CD4-positive, alpha-beta memory T cell (primary cell): Measurements from ENCODE around the gene ZDHHC19. TPM values are rescaled to one million over a fixed set of nuclear protein-coding genes. Genes with fewer than 3 reads are reported as not detected.

Experiments
- CTCF ChIA-PET: fragments of 350-600 bp; sonication (Branson Sonifier 250); formaldehyde crosslinking; loops from one replicate; lab custom pipeline; 2021; ENCODE audit warnings: inconsistent platforms; ENCODE audit not compliant: partially characterized antibody; lab: Charles Lee
- POLR2A ChIA-PET: fragments of 350-600 bp; sonication (Branson Sonifier 250); formaldehyde crosslinking; loops from one replicate; lab custom pipeline; 2021; ENCODE audit not compliant: partially characterized antibody; lab: Charles Lee
- DNase-seq, 5 donors: peaks; one replicate each; pipeline versions ENCODE4 v3.0.0 to v3.0.0-alpha.2; 2020 to 2022; ENCODE audit warnings: mixed read lengths in 1 of 5
- H3K27ac ChIP-seq: one replicate; pipeline ENCODE4 v1.7.0; 2013; ENCODE audit warnings: low read depth, low read length
- H3K27me3 ChIP-seq: 2 replicates; pipeline ENCODE4 v1.7.0; 2013; ENCODE audit warnings: mild to moderate bottlenecking, low read length, moderate library complexity; ENCODE audit not compliant: insufficient read depth
- H3K36me3 ChIP-seq: 2 replicates; pipeline ENCODE4 v1.7.0; 2013; ENCODE audit warnings: mild to moderate bottlenecking, low read length, moderate library complexity; ENCODE audit not compliant: insufficient read depth
- H3K4me1 ChIP-seq: 2 replicates; pipeline ENCODE4 v1.7.0; 2013; ENCODE audit warnings: mild to moderate bottlenecking, low read length, moderate library complexity; ENCODE audit not compliant: insufficient read depth
- H3K4me3 ChIP-seq, 2 donors: one replicate each; pipeline ENCODE4 v1.7.0; 2013; ENCODE audit warnings: low read length in 2 of 2, mild to moderate bottlenecking in 1 of 2
- H3K9me3 ChIP-seq, 2 donors: one replicate each; pipeline ENCODE4 v1.7.0; 2013; ENCODE audit warnings: low read length in 2 of 2, control low read depth in 1 of 2; ENCODE audit not compliant: control insufficient read depth in 1 of 2
- H3K27ac Mint-ChIP-seq, 7 donors: one replicate each; pipeline ENCODE4 v1.8.0; 2020 to 2021; ENCODE audit warnings: mixed read lengths in 7 of 7, mild to moderate bottlenecking in 6 of 7, inconsistent platforms in 3 of 7, moderate library complexity in 3 of 7
- H3K27me3 Mint-ChIP-seq, 2 donors: one replicate each; pipeline ENCODE4 v1.8.0; 2020 to 2021; ENCODE audit warnings: mixed read lengths in 2 of 2
- H3K36me3 Mint-ChIP-seq, 2 donors: one replicate each; pipeline ENCODE4 v1.8.0; 2020 to 2021; ENCODE audit warnings: mixed read lengths in 2 of 2, inconsistent platforms in 1 of 2, mild to moderate bottlenecking in 1 of 2
- H3K4me1 Mint-ChIP-seq, 4 donors: one replicate each; pipeline ENCODE4 v1.8.0; 2020 to 2021; ENCODE audit warnings: mixed read lengths in 4 of 4, mild to moderate bottlenecking in 1 of 4
- H3K4me3 Mint-ChIP-seq, 8 donors: one replicate each; pipeline ENCODE4 v1.8.0; 2020 to 2021; ENCODE audit warnings: mixed read lengths in 8 of 8, mild to moderate bottlenecking in 7 of 8, moderate library complexity in 6 of 8, inconsistent platforms in 3 of 8
- H3K9me3 Mint-ChIP-seq, 8 donors: one replicate each; pipeline ENCODE4 v1.8.0; 2020 to 2021; ENCODE audit warnings: mixed read lengths in 8 of 8, mild to moderate bottlenecking in 5 of 8, inconsistent platforms in 3 of 8, moderate library complexity in 1 of 8
- intact Hi-C: fragments of 100-400 bp; cut with micrococcal nuclease; formaldehyde crosslinking; loops from one replicate; pipeline ENCODE4 v1.15.1; 2023
- polyA plus RNA-seq, 2 donors: library from polyadenylated mRNA; unstranded; fragments of 300-500 nt; fragmentation: Illumina TruSeq; gene quantifications; one replicate each; pipeline ENCODE4 v1.2.3, GENCODE V29; 2021
- total RNA-seq, 2 experiments: library from RNA; stranded (reverse); gene quantifications; one replicate each; pipeline ENCODE4 v1.2.3, GENCODE V29; 2021

ZDHHC19 gene
- total RNA-seq (not detected), polyA plus RNA-seq (not detected)

- Mint-ChIP-seq H3K4me1 (peaks cover 6 to 14% (median 9%) of the 10 kb centered on the region in 4 donors), H3K4me3 (no peak within 1 kb of the TSS), H3K27ac (peak within 1 kb of the TSS in 2 of 7 donors; percentile 48 to 70), H3K27me3 (no peaks in the 10 kb centered on the region), H3K36me3 (peaks cover 0 to 2% of the 10 kb centered on the region in 2 donors), H3K9me3 (no peaks in the 10 kb centered on the region)
- H3K4me3 ChIP-seq: no peak within 1 kb of the TSS
- intact Hi-C loops: no loop called here
- no peaks in the 10 kb centered on the region for H3K36me3 ChIP-seq
- peaks cover 11% of the 10 kb centered on the region for H3K4me1 ChIP-seq
- no peaks in the 10 kb centered on the region for H3K9me3 ChIP-seq
- H3K27me3 ChIP-seq: no peaks in the 10 kb centered on the region
- H3K27ac ChIP-seq: no peak within 1 kb of the TSS
- ChIA-PET POLR2A (no interaction called here), CTCF (no interaction called here)
- DNase-seq: no peak
Observed at GRCh38 chr3:196210673-196211556, at the start of gene ZDHHC19. TSS of gene ZDHHC19 (minus strand) at chr3:196211400. CDS start at chr3:196211315, 85 bp downstream.

- Histone ChIP-seq H3K36me3 (peaks cover 26% of the 10 kb centered on the region), H3K27me3 (no peaks in the 10 kb centered on the region), H3K4me3 (no peak overlapping the region), H3K9me3 (no peaks in the 10 kb centered on the region), H3K27ac (no peak overlapping the region), H3K4me1 (no peaks in the 10 kb centered on the region)
- H3K27me3 Mint-ChIP-seq: no peaks in the 10 kb centered on the region
- POLR2A ChIA-PET: no interaction called here
- H3K4me1 Mint-ChIP-seq: peaks cover 5 to 13% (median 10%) of the 10 kb centered on the region in 4 donors
- CTCF ChIA-PET: interaction anchor here (9.8 kb wide), 1 partner anchor 260 kb away, joined by 113 read pairs; no protein-coding TSS in a partner anchor
- DNase-seq: no peak
- no peak overlapping the region for H3K4me3 Mint-ChIP-seq
- H3K27ac Mint-ChIP-seq: peak overlapping the region in 2 of 7 donors; percentile 8 to 38
- H3K36me3 Mint-ChIP-seq: peaks cover 28 to 54% of the 10 kb centered on the region in 2 donors
- intact Hi-C loops: no loop called here
- H3K9me3 Mint-ChIP-seq: no peaks in the 10 kb centered on the region
Observed at GRCh38 chr3:196260784-196261183, 49.6 kb upstream of the ZDHHC19 start.

- peaks cover 13 to 44% of the 10 kb centered on the region in 2 donors for H3K36me3 Mint-ChIP-seq
- H3K27ac Mint-ChIP-seq: peak overlapping the region in 4 of 7 donors; percentile 23 to 72 (median 69)
Observed at GRCh38 chr3:196255776-196256175, 44.6 kb upstream of the ZDHHC19 start.

GRCh38 chr3:196254376-196255283 is 43.4 kb upstream of the ZDHHC19 start:
- Histone ChIP-seq H3K27ac (no peak overlapping the region), H3K9me3 (no peaks in the 10 kb centered on the region), H3K27me3 (no peaks in the 10 kb centered on the region), H3K36me3 (peaks cover 31% of the 10 kb centered on the region), H3K4me3 (no peak overlapping the region), H3K4me1 (no peaks in the 10 kb centered on the region)
- H3K27me3 Mint-ChIP-seq: no peaks in the 10 kb centered on the region
- no peak overlapping the region for H3K4me3 Mint-ChIP-seq
- intact Hi-C loops: loop anchor here (5.0 kb wide), 1 partner anchor 113 kb away; no protein-coding TSS in a partner anchor
- POLR2A ChIA-PET: interaction anchor here (1.6 kb wide), 1 partner anchor 27 kb away, joined by 5 read pairs; no protein-coding TSS in a partner anchor
- no peak for DNase-seq
- CTCF ChIA-PET: interaction anchor here (0.6 to 9.8 kb wide), 12 partner anchors 8 to 283 kb away, joined by 3 to 113 read pairs (median 4); no protein-coding TSS in a partner anchor
- H3K4me1 Mint-ChIP-seq: peaks cover 7 to 19% (median 13%) of the 10 kb centered on the region in 4 donors
- H3K27ac Mint-ChIP-seq: peak overlapping the region in 5 of 7 donors; percentile 2 to 44 (median 8)
- H3K9me3 Mint-ChIP-seq: no peaks in the 10 kb centered on the region
- peaks cover 11 to 39% of the 10 kb centered on the region in 2 donors for H3K36me3 Mint-ChIP-seq

More at GRCh38 chr3:196255776-196256175, 44.6 kb upstream of the ZDHHC19 start:
- no peak overlapping the region for H3K27ac ChIP-seq
- CTCF ChIA-PET: interaction anchor here (0.7 to 9.8 kb wide), 4 partner anchors 218 to 273 kb away, joined by 3 to 113 read pairs (median 4); no protein-coding TSS in a partner anchor
- Mint-ChIP-seq H3K4me1 (peaks cover 4 to 15% (median 9%) of the 10 kb centered on the region in 4 donors), H3K9me3 (no peaks in the 10 kb centered on the region), H3K4me3 (peak overlapping the region in 1 of 8 donors; percentile 36), H3K27me3 (no peaks in the 10 kb centered on the region)
- H3K4me3 ChIP-seq: no peak overlapping the region
- no peak for DNase-seq
- peaks cover 31% of the 10 kb centered on the region for H3K36me3 ChIP-seq
- intact Hi-C loops: no loop called here
- no peaks in the 10 kb centered on the region for H3K9me3 ChIP-seq
- POLR2A ChIA-PET: no interaction called here
- H3K27me3 ChIP-seq: no peaks in the 10 kb centered on the region
- no peaks in the 10 kb centered on the region for H3K4me1 ChIP-seq

- no peaks in the 10 kb centered on the region for H3K27me3 ChIP-seq
- H3K36me3 ChIP-seq: peaks cover 35% of the 10 kb centered on the region
- no peaks in the 10 kb centered on the region for H3K27me3 Mint-ChIP-seq
- H3K4me3 Mint-ChIP-seq: peak overlapping the region in 1 of 8 donors; percentile 12
- no peaks in the 10 kb centered on the region for H3K9me3 Mint-ChIP-seq
- no peak overlapping the region for H3K4me3 ChIP-seq
- POLR2A ChIA-PET: interaction anchor here (0.8 kb wide), 1 partner anchor 270 kb away, joined by 4 read pairs; no protein-coding TSS in a partner anchor
- H3K27ac ChIP-seq: no peak overlapping the region
- H3K36me3 Mint-ChIP-seq: peaks cover 11 to 42% of the 10 kb centered on the region in 2 donors
- peak overlapping the region in 3 of 7 donors; percentile 61 to 85 (median 83) for H3K27ac Mint-ChIP-seq
- intact Hi-C loops: loop anchor here (5.0 kb wide), 1 partner anchor 115 kb away; no protein-coding TSS in a partner anchor
- DNase-seq: no peak
- H3K4me1 ChIP-seq: no peaks in the 10 kb centered on the region
- no peaks in the 10 kb centered on the region for H3K9me3 ChIP-seq
- CTCF ChIA-PET: interaction anchor here (1.0 to 9.8 kb wide), 6 partner anchors 11 to 277 kb away, joined by 3 to 113 read pairs (median 8); no protein-coding TSS in a partner anchor
- H3K4me1 Mint-ChIP-seq: peaks cover 7 to 23% (median 12%) of the 10 kb centered on the region in 4 donors
Observed at GRCh38 chr3:196251918-196252317, 40.7 kb upstream of the ZDHHC19 start.

- no peaks in the 10 kb centered on the region for H3K4me1 ChIP-seq
- DNase-seq: peak; percentile 12 to 57 (median 40)
- Mint-ChIP-seq H3K4me3 (no peak overlapping the region), H3K4me1 (peaks cover 4 to 16% (median 8%) of the 10 kb centered on the region in 4 donors), H3K36me3 (peaks cover 26 to 46% of the 10 kb centered on the region in 2 donors), H3K9me3 (no peaks in the 10 kb centered on the region), H3K27ac (peak overlapping the region in 6 of 7 donors; percentile 54 to 82 (median 71)), H3K27me3 (no peaks in the 10 kb centered on the region)
- H3K4me3 ChIP-seq: no peak overlapping the region
- no peak overlapping the region for H3K27ac ChIP-seq
- ChIA-PET CTCF (no interaction called here), POLR2A (no interaction called here)
- no peaks in the 10 kb centered on the region for H3K27me3 ChIP-seq
- no peaks in the 10 kb centered on the region for H3K9me3 ChIP-seq
- H3K36me3 ChIP-seq: peaks cover 38% of the 10 kb centered on the region
- intact Hi-C loops: no loop called here
Observed at GRCh38 chr3:196246612-196247308, 35.6 kb upstream of the ZDHHC19 start.
